Measurements from ENCODE around the gene RIBC1. TPM values are rescaled to one million over a fixed set of nuclear protein-coding genes. Genes with fewer than 3 reads are reported as not detected.

RIBC1 gene
- total and polyA plus RNA-seq, 5 donors from 2014 or later, result 0.39 to 1.8 (median 0.83) TPM; not detected in 1

GRCh38 chrX:53474707-53475106, 52.0 kb downstream of the RIBC1 start:
- no peaks in the 10 kb centered on the region for H3K27me3 Mint-ChIP-seq
- ATAC-seq (ENCODE audit: low read depth in 2 of 2) (no peak), DNase-seq (no peak)
- Histone ChIP-seq H3K27me3 (ENCODE audit: control insufficient read depth, insufficient read depth, low read length) (no peaks in the 10 kb centered on the region), H3K4me1 (ENCODE audit: control insufficient read depth, insufficient read depth, low read length, poor library complexity, severe bottlenecking) (no peaks in the 10 kb centered on the region), H3K4me3 (ENCODE audit: low read depth, low read length) (no peak overlapping the region), H3K36me3 (ENCODE audit: control insufficient read depth, insufficient read depth, low read length) (no peaks in the 10 kb centered on the region), H3K27ac (ENCODE audit: insufficient read depth, low read length, poor library complexity, severe bottlenecking) (no peak overlapping the region), H3K9me3 (ENCODE audit: control insufficient read depth in 2 of 2, low read length in 2 of 2) (no peaks in the 10 kb centered on the region)
- H3K27ac Mint-ChIP-seq, result no peak overlapping the region
- H3K4me1 Mint-ChIP-seq, result no peaks in the 10 kb centered on the region
- H3K36me3 Mint-ChIP-seq, result no peaks in the 10 kb centered on the region
- peaks cover 0 to 3% (median 0%) of the 10 kb centered on the region in 7 donors for H3K9me3 Mint-ChIP-seq
- H3K4me3 Mint-ChIP-seq, result no peak overlapping the region

DNA sequence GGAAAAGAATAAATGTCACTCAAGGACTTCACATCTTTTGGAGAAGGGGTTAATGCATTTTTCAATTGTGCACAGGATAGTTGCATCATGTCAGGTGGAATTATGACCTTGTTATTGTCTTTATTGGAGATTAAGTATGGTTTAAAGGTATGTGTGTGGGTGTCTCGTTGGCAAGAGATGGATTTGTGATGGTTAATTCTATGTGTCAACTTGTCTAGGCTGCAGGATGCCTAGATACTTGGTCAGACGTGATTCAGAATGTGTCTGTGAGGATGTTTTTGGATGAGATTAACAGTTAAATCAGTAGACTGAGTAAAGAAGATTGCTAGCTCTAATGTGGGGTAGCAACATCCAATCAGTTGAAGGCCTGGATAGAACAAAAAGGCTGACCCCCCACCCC, 53.7 kb downstream of the RIBC1 start:
- no peak overlapping the region for H3K27ac ChIP-seq (ENCODE audit: insufficient read depth, low read length, poor library complexity, severe bottlenecking)
- Mint-ChIP-seq H3K27ac (no peak overlapping the region), H3K36me3 (no peaks in the 10 kb centered on the region), H3K4me3 (no peak overlapping the region), H3K27me3 (peaks cover 3% of the 10 kb centered on the region), H3K9me3 (peaks cover 0 to 3% (median 0%) of the 10 kb centered on the region in 7 donors), H3K4me1 (no peaks in the 10 kb centered on the region)
- ATAC-seq (ENCODE audit: low read depth in 2 of 2) (no peak), DNase-seq (no peak)
- no peaks in the 10 kb centered on the region for H3K4me1 ChIP-seq (ENCODE audit: control insufficient read depth, insufficient read depth, low read length, poor library complexity, severe bottlenecking)
- H3K4me3 ChIP-seq (ENCODE audit: low read depth, low read length), result no peak overlapping the region
- no peaks in the 10 kb centered on the region for H3K9me3 ChIP-seq (ENCODE audit: control insufficient read depth in 2 of 2, low read length in 2 of 2)
- no peaks in the 10 kb centered on the region for H3K36me3 ChIP-seq (ENCODE audit: control insufficient read depth, insufficient read depth, low read length)
- H3K27me3 ChIP-seq (ENCODE audit: control insufficient read depth, insufficient read depth, low read length), result no peaks in the 10 kb centered on the region

- peaks cover 0 to 2% (median 0%) of the 10 kb centered on the region in 7 donors for H3K9me3 Mint-ChIP-seq
- ATAC-seq (ENCODE audit: low read depth in 2 of 2) (no peak), DNase-seq (peak in 1 of 3 donors; percentile 9)
These were observed 56.6 kb downstream of the RIBC1 start for GRCh38 chrX:53479301-53479700.

More at GRCh38 chrX:53479301-53479700, 56.6 kb downstream of the RIBC1 start:
- Mint-ChIP-seq H3K27me3 (peaks cover 11% of the 10 kb centered on the region), H3K36me3 (no peaks in the 10 kb centered on the region), H3K4me3 (no peak overlapping the region), H3K4me1 (peaks cover 0 to 4% (median 0%) of the 10 kb centered on the region in 4 donors), H3K27ac (no peak overlapping the region)
- H3K27ac ChIP-seq (ENCODE audit: insufficient read depth, low read length, poor library complexity, severe bottlenecking), result no peak overlapping the region
- no peak overlapping the region for H3K4me3 ChIP-seq (ENCODE audit: low read depth, low read length)
- no peaks in the 10 kb centered on the region for H3K9me3 ChIP-seq (ENCODE audit: control insufficient read depth in 2 of 2, low read length in 2 of 2)
- H3K4me1 ChIP-seq (ENCODE audit: control insufficient read depth, insufficient read depth, low read length, poor library complexity, severe bottlenecking), result no peaks in the 10 kb centered on the region
- no peaks in the 10 kb centered on the region for H3K27me3 ChIP-seq (ENCODE audit: control insufficient read depth, insufficient read depth, low read length)
- no peaks in the 10 kb centered on the region for H3K36me3 ChIP-seq (ENCODE audit: control insufficient read depth, insufficient read depth, low read length)

Other genes with a start within 250 kb of the RIBC1 start
- 358 TPM for gene KDM5C, start 197.7 kb upstream of the RIBC1 start, total RNA-seq
- gene KDM5C, start 197.7 kb upstream of the RIBC1 start, polyA plus RNA-seq, result 10 to 100 TPM; 22.0 to 34.8 (median 27.8) TPM
- gene IQSEC2, start 141.3 kb upstream of the RIBC1 start, total RNA-seq, result 0.39 TPM
- gene IQSEC2, start 141.3 kb upstream of the RIBC1 start, polyA plus RNA-seq, result under 1 TPM in 3 of 4 donors, not detected in 1; 0.15 to 0.42 (median 0.31) TPM
- 74.9 TPM for gene SMC1A, start 219 bp upstream of the RIBC1 start, total RNA-seq
- 10 to 100 TPM; 37.1 to 48.8 (median 45.7) TPM for gene SMC1A, start 219 bp upstream of the RIBC1 start, polyA plus RNA-seq
- 54.5 TPM for gene HSD17B10, start 11.5 kb downstream of the RIBC1 start, total RNA-seq
- gene HSD17B10, start 11.5 kb downstream of the RIBC1 start, polyA plus RNA-seq, result 100 to 1,000 TPM; 133 to 155 (median 147) TPM

Data from CD4-positive, CD25-positive, alpha-beta regulatory T cell (primary cell).